GM12873 (cell line): ENCODE results near the gene ATP6V1C2.
A peak's percentile ranks its signal among the peaks of the same experiment; 100 is the strongest.

Experiments used
- TF ChIP-seq, protein P1 (sequence below): IDR thresholded peaks from 2 replicates; pipeline ENCODE4 v1.5.1; 2012; ENCODE audit warnings: low read depth, mild to moderate bottlenecking, moderate library complexity, low read length, control low read depth; ENCODE audit not compliant: insufficient read depth; ENCODE audit errors: missing control alignments

ATP6V1C2 gene, protein sequence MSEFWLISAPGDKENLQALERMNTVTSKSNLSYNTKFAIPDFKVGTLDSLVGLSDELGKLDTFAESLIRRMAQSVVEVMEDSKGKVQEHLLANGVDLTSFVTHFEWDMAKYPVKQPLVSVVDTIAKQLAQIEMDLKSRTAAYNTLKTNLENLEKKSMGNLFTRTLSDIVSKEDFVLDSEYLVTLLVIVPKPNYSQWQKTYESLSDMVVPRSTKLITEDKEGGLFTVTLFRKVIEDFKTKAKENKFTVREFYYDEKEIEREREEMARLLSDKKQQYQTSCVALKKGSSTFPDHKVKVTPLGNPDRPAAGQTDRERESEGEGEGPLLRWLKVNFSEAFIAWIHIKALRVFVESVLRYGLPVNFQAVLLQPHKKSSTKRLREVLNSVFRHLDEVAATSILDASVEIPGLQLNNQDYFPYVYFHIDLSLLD

DNA sequence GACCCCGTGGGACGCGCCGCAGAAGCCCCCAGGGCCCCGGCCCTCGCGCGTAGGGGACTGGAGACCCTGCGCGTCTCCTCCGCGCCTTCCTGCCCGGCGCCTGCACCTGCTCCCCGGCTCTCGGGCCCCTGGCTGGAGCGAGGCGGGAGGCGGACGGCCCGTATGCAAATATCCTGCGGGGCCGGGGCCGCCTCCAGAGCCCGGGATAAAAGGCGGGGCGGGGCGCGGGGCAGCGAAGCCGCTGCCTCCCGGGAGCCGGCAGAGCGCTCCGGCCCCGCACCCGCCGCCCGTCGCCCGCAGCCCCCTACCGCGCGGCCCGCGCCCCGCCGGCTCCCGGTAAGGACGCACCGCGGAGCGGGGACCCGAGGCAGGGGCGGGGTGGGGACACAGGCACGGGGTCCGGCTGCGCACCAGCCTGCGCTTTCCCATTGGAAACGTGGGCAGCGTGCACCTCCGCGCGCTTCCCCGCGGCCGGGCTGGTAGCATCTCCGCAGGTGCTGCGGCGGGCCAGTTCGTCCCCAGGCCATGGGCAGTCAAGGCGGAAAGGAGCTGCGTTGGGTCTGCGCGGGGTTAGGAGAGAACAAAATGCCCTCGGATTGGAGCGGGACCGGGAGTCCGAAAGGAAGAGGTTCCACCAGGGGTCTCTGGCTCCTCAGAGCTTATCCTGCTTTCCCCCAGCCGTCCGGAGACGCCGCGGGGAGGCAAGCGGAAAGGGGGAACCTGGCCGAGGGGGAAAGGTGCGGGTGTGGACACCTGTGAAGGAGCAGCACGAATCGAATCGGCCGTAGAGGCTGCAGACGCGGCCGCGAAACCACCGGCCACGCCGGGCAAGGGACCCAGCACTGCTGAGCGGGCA is at the start of gene ATP6V1C2:
Gene ATP6V1C2, plus strand, starts transcription at position 235 of the 856 bp plus-strand sequence. CDS start 1,220 bp downstream, outside the sequence.
- TF ChIP-seq, protein P1, sequence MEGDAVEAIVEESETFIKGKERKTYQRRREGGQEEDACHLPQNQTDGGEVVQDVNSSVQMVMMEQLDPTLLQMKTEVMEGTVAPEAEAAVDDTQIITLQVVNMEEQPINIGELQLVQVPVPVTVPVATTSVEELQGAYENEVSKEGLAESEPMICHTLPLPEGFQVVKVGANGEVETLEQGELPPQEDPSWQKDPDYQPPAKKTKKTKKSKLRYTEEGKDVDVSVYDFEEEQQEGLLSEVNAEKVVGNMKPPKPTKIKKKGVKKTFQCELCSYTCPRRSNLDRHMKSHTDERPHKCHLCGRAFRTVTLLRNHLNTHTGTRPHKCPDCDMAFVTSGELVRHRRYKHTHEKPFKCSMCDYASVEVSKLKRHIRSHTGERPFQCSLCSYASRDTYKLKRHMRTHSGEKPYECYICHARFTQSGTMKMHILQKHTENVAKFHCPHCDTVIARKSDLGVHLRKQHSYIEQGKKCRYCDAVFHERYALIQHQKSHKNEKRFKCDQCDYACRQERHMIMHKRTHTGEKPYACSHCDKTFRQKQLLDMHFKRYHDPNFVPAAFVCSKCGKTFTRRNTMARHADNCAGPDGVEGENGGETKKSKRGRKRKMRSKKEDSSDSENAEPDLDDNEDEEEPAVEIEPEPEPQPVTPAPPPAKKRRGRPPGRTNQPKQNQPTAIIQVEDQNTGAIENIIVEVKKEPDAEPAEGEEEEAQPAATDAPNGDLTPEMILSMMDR: no peak

DNA sequence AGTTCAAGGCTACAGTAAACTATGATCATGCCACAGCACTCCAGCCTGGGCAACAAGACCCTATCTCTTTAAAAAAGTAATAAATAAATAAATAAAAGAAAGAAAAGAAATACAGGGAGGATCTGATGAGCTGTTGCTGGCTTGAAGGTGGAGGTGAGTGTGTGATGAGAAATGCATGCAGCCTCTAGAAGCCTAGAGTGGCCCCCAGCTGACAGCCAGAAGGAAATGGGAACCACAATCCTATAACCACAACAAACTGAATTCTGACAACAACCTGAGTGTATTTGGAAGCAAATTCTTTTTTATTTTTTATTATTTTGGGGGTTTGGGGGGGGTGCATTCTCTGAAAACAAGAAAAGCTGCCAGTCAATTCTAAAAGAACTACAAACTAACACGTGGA is 46.3 kb upstream of the ATP6V1C2 start:
- TF ChIP-seq, protein P1: no peak

DNA sequence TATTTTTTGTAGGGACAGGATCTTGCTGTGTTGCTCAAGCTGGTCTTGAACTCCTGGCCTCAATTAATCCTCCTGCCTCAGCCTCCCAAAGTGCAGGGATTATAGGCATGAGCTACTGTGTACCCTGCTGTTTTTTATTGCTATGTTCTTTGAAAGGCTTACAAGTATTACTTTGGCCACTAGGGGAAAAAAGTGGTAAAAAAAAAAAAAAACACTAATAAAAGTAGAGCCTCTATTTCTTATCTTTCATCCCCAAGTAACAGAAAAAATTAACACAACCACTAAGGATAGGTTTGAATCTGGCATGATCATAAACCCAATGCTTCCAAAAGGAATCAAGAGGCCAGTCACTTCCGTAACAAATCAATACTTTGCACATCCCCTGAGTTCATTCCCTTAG is 43.2 kb upstream of the ATP6V1C2 start:
- TF ChIP-seq, protein P1: peak; percentile 29

DNA sequence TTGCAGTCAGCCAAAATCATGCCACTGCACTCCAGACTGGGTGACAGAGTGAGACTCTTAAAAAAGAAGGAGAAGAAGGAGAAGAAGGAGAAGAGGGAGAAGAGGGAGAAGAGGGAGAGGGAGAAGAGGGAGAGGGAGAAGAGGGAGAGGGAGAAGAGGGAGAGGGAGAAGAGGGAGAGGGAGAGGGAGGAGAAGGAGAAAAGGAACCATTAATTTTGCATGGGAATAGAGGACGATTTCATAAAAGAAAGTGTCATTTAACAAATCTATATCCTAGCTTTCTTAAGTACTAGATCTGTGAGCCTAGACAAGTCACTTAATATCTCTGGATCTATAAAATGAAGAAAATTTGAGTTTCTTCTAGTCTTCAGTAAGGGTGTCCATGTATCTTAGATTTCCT is 41.2 kb upstream of the ATP6V1C2 start:
- TF ChIP-seq, protein P1: no peak

DNA sequence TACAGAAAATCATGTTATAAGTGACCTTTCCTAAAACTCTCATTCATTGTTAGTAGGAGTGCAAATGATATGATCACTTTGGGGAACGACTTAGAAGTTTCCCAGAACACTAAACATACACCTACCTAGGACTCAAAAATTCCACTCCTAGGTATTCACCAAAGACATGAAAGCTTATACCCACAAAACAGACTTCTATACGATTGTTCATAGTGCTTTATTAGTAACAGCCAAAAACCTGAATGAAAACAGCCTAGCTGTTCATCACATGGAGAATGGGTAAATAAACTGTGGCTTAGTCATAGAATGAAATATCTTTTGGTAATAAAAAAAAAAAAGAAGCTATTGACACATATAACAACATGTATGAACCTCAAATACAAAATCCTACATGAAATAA is 40.5 kb upstream of the ATP6V1C2 start:
- TF ChIP-seq, protein P1: no peak

DNA sequence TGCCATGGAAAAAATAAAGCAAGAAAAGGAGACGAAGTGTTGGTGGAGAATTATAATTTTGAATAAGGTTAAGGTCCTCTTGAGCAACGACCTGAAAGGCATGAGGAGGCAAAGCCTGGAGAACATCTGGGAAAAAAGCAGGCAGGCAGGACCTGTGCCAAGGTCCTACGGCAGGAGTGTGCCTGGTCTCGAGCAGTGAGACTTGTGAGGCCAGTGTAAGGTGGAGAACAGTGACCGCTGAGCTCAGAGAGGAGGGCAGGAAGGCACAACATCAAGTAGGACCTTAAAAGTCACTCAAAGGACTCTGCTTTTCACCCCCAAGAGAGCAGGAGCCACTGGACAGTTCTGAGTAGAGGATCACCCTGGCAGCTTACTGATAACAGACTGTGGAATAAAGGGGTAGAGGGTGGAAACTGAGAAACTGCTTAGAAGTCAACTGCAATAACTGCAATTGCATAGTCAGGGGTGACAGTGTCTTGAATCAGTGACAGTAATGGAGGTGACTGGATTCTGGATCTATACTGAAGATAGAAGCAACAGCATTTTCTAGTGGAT is 35.2 kb upstream of the ATP6V1C2 start:
- TF ChIP-seq, protein P1: no peak
